HG03520 (cell line): Measurements from ENCODE around the gene SYNE3.
"Not testable (repeated sequence)": the region's sequence is repeated elsewhere in the genome, so short reads cannot be mapped to it uniquely, and the experiment has no call there.

Source experiments
- ATAC-seq: cut with Tn5 transposase; IDR thresholded peaks from one replicate; pipeline ENCODE4 v1.9.1; 2021; ENCODE audit warnings: mild to moderate bottlenecking, moderate library complexity; ENCODE audit not compliant: unreplicated experiment

Gene SYNE3

DNA sequence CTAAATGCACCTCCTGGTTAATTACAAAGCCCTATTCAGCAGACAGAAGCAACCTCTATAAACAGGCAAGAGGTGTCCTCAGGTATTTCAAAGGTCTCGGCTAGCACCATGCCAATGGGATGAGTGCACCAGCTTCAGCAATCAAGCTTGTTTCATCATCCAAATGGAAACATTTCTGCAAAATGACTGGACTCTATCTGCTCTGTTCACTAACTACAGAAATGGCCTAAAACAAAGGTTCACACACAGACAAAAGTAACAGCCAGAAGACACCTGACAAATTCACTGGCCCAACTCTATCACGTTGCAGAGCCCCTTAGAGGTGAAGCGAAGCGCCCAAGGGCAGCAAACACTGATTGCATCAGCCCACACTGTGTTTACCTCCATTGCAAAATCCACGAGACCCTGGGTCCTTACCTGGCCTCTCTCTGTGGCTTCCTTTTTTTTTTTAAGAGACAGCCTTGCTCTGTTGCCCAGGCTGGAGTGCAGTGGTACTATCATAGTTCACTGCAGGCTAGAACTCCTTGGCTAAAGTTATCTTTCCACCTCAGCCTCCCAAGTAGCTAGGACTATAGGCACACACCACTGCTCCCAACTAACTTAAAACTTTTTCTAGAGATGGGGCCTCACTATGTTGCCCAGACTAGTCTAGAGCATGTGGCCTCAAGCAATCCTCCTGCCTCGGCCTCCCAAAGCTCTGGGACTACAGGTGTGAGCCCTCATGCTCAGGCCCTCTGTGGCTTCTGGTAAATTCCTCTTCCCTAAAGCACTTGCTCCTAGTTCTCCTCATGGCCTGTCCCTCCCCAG is 8.5 kb upstream of the SYNE3 start:
- no peak for ATAC-seq

DNA sequence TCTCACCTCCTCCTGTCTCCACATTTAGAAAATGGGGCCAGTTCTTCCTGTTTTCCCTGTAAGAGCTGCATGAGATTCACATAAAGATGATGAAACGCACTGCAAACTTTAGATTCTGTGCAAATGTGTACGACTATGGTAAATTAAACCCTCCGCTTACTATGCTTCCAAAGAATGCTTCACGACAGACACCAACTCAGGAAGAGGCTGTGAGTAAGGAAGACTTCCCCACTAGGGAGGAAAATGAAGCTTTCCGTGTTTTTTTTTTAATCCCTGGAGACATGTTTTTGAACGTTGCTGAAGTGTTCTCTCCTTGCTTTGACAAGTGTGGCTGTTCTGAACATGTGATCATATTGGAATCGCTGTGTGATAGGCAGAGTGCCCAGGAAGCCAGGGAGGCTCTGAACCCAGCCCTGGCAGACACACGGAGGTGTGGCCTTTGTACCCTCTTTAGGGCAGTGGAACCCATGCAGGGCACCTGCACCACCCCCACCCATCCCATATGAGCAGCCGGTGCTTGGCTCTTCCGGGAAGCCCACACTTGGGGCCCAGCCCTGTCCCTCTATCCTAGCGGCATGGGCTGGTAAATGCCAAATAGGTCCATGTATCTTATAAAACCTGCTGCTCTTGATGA is 7.5 kb upstream of the SYNE3 start:
- ATAC-seq: no peak

DNA sequence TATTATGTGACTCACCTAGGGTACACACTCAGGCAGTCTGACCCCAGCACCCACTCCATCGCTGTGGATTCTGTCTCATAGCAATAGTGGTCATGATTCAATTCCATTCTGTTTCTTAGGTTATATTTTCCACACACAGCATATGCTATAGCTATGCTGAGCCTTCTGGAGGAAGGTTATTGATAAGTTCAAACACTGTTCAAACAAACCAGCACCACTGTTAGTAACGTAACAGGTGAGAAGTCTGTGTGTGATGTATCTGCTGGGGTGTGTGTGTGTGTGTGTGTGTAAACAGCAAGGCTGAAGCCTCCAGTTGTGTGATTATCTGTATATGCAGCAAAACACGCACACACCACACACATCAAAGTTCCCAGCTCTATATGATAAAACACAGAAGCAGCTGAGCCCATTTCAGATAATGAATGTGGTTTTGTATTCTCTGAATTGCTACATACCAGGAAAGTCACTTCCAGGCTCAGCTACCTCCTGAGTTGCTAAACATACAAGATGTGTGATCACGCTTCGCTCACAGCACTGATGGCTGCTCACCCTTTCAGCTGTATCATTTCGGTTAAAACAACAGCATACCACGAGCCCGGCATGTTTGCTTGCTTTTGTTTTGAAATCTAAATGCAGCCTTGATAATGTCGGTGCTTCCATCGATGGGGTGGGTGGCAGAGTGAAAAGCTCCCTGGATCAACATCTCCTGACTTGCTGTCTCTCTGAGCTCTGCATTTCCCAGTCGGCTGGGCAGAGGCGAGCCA is 6.8 kb upstream of the SYNE3 start:
- no peak for ATAC-seq

DNA sequence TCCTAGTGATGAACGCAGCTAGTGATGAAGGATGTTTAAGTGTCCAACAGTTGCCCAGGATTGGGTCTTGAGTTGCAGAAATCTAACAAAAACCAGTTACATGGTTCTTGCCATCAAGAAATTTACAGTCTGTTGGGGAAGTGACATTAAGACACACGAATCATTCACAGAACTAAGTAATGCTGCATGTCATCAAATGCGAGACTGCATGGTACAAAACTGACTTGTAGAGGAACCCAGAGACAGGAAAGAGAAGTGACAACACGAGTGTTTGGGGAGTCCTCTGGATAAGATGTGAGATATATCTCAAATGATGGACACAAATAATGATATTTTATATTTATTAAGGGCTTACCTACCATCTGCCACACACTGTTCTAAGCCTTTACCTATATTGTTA is 6.1 kb upstream of the SYNE3 start:
- no peak for ATAC-seq

DNA sequence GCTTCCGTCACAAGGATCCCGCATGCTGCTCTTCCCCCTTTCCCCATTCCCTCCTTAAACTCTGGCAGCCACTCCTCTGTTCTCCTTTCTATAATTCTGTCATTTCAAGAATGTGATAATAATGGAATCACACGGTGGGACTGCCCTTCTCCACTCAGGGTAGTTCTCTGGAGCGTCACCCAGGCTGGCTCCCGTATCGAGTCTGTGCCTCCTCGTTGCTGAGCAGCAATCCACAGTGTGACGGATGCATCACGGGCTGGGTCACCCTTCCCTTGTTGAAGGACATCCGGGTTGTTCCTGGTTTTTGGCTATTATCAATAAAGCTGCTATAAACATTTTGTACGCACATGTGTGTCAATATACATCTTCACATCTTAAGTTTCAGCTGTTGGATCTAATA is 5.7 kb upstream of the SYNE3 start:
- no peak for ATAC-seq

DNA sequence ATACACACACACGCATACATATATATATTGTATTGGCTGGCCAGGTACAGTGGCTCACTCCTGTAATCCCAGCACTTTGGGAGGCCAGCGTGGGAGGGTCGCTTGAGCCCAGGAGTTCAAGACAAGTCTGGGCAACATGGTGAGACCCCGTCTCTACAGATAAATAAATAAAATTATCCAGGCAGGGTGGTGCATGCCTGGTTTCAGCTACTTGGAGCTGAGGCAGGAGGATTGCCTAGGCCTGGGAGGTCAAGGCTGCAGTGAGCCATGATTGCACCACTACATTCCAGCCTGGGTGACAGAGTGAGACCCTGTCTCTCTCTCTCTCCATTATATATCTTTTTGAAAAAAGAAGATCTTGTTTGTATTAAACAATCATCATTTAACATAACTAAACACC is 4.6 kb upstream of the SYNE3 start:
- ATAC-seq: no peak

DNA sequence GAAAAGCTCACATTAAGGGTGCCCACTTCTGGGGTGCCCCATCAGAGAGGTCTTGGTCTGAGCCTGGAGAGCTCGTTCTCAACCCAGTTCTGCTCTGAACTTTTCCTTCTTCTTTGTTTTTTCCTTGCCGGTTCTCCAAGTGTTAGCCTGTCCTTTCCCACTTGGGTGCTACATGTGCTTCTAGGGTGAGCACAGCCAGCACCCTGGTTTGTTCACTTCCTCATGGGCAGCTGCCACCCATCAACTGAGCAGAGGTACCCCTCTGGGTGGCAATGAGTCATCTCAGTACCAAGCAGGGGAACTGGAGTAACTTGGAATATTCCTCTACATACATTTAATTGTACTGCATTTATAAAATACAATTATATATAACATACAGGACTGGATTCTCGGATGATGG is 3.9 kb upstream of the SYNE3 start:
- ATAC-seq: no peak

DNA sequence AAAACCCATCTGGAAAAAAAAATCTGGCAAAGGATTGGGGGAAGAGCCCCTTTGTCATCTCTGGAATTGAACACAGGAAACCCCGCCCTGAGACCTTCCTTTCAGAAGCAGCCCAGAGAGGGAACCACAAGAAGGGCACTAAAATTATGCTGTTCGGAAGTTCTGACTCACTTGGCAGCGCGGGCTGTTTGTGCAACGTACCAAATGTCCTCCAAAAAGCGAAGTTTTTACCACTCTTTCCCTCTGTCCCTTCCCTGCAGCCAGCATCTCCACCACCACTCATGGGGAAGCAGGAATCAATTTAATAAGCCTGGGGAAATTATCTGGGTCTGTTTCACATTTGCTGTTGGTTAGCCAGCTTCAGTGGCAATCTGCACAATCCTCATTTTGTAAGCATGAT is 3.2 kb upstream of the SYNE3 start:
- no peak for ATAC-seq

DNA sequence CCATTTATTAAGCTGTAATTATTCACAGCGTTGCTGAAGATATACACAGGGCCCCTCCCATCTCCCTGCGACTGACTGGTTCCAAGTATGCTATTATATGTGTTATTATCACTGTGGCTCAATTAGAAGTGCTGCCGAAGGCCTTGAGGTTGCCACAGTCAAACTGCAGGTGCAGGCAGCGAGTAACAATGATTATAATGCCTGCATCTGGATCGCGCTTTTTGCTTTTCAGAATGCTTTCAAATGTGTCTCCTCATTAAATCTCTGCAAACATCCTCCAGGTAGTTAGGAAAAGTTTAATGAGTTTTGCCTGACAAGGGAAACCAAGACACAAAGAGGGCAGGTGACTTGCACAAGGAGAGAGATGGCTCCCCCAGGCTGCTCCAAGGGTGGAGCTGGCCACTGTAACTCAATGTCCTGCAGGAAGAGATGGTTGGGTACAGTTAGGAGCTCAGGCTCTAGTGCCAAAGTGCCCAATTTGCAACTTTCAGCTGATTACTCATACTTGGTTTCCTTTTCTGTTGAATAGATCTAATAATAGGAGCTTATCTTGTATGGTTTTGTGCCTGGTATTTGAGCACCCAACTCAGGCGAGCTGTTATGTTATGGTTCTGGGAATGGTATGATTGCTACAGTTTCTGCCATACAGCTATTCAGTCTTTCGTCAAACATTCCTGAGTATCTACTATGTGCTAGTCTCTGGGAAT is 1.7 kb upstream of the SYNE3 start:
- ATAC-seq: no peak

DNA sequence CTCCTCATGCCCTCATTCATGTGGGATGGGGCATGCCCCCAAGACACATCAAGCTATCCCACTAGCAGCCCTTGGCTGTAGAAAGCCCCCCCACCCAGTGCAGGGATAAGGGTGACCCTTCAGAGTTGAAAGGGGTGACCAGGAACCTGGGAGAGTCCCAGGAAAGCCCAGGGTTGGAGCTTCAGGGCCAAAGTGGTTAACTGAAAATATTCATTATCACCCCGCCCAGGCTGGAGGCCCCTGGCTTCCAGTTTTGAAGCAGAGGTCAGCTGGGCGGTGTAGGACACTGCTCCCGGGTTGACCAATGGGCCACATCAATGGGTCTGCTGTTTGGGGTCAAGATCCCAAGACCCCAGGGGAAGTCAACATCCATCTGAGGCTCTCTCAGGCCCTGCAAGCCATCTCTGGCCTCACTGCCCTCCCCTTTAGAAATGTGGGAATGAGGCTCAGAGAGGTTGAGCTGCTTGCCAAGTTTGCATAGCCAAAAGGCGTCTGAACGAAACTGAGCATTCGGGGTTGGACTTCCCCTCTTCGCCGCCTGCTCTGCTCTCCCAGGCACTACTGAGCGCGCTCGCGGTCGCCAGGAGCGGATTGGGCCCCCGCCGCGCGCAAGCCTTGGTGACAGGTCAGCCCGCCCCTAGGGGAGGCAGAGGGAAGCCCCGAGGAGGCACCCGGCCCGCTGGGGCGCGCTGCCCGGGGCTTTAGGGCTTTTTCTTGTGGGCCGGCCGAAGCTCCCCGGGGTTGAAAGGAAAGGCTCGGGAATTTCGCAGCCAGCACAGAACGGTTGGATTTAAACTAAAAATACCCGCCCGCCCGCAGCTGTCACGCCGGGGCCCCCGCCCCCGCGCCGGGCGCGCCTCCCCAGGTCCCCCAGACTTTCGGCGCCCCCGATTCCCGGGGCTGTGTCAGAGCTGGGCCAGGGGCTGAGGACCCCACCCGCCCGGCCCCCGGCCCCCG is 576 bp downstream of the SYNE3 start:
- ATAC-seq: peak; percentile 80

DNA sequence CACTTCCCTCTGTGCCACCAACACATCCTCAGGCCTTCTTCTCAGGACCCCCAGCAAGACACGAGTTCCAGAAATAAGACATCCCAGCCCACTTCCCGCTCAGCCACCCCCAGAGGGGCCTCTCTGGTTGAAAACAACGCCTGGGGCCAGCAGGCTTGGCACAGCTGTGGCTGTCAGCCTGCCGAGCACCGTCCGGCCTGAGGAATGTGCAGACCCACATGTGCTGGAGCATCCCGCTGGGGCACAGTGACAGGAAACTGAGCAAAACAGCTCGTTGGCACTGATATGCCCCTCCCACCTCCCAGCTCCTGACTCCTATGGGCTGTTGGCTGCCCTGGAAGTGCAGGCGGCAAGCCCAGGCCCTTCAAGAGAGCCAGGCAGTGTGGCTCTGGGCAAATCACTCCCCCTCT is 1.4 kb downstream of the SYNE3 start:
- ATAC-seq: no peak

DNA sequence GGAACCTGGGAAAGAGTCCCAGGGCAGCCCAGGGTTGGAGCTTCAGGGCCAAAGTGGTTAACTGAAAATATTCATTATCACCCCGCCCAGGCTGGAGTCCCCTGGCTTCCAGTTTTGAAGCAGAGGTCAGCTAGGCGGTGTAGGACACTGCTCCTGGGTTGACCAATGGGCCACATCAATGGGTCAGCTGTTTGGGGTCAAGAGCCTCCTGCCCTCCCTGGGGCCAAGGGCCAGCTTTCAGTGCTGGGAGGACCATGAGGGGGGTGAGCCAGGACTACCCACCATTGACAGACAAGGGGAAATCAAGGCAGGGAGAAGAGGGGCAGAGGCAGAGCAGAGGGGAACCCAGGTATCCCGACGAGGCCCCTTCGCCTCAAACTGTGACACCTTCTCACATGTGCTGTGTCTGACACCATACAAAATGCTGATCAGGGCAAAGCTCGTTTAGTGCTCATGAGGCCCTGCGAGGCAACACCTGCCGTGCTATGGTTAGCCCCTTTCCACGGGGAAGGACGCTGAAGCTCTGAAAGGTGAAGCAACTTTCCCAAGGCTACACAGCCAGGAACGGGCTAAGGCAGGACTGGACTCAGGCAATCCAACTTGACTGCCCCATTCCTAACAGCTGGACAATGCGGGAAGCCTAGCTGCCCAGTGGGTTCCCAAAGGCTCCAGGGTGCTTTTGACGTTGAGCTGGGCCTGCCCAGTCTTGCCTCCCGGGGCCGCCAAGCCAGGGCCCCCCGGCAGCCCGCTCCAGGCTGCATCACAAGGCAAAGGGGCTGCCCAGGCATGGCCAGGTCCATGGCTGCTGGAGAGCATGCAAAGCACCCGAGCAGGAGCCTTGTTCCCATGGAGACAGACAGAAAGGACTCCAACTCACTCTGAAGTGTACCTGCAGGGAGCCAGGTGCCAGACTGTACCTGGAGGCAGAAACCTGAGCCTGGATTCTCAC is 2.0 kb downstream of the SYNE3 start:
- no peak for ATAC-seq

DNA sequence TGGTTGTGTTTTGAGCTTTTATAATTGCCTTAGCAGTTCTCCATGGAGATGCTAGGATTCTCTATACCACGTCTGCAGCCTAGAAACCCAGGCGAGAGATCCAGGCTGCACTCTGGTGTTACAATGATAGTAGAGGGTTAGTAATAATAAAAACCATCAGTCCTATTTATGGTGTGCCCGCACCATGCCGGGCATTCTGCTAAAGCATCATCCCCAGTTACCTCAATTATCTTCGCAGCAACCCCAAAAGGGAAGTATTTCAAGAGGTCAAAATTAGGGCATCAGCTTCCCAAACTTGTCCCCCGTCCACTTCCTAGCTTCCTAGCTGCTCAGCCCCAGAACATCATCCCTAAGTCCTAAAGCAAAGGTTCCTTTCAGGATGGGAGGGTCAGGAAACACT is 3.2 kb downstream of the SYNE3 start:
- ATAC-seq: no peak

DNA sequence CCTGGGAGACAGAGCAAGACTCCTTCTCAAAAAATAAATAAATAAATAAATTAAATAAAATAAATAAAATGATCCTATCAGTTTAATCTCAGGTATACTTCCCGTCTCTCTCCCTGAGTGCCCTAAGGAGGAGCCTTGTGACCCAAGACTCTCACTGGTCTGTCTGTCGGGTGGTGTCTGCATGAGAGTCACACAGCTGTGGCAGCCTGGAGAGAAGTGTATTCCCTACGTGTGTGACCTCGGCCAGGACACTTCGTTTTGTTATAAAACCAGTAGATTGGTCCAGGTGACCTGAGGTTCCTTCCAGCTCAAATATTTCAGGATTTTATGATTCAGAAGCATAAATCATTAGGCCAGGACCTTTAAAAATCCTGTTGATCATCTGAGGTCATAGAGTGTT is 4.8 kb downstream of the SYNE3 start:
- ATAC-seq: no peak

DNA sequence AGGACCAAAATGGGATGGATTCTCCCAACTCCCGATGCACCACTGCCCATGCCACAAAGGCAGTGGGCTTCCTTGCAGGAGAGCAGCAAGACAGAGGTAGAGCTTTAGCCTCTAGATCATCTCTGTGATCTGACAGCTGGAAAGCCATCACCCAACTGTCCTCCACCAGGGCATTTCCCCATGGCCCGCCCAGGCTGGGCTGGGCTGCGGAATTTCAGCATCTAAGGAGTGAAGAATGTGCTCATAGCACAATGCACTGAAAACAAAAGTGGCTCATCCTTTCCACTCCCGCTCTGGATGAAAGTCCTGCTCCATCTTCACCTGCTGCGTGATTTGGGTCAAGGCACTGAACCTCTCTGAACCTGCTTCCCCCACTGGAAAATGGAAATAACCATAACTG is 5.6 kb downstream of the SYNE3 start:
- ATAC-seq: no peak

DNA sequence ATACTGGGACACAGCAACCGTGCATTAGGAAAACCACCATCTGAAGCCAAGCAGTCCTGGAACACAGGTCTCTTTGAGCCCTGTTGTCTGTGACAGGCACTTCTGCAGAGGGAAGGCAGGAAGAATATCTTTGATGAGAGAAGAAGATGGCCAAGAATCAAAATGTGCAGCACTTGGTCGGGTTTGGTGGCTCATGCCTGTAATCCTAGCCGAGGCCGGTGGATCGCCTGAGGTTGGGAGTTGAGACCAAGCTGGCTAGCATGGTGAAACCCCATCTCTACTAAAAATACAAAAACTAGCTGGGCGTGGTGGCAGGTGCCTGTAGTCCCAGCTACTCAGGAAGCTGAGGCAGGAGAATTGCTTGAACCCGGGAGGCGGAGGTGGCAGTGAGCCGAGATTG is 6.1 kb downstream of the SYNE3 start:
- not testable (repeated sequence) for ATAC-seq

DNA sequence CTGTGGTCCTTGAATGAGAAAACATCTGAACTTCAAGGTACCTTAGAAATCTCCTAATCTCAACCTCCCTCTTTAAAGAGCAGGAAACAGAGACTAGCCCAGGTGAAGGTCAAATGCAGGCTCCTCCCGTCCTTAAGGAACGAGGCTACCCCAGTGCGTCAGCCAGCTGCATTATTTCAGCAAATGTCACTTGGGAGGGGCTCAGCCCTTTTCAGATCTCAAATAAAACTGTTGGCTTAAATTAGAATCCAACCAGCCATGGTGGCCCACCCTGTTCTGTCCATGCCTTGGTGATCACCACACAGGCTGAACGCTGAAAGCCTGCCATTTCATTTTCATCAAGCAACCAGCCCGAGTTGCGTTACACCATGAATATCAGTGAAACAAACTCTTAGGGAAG is 7.0 kb downstream of the SYNE3 start:
- no peak for ATAC-seq

DNA sequence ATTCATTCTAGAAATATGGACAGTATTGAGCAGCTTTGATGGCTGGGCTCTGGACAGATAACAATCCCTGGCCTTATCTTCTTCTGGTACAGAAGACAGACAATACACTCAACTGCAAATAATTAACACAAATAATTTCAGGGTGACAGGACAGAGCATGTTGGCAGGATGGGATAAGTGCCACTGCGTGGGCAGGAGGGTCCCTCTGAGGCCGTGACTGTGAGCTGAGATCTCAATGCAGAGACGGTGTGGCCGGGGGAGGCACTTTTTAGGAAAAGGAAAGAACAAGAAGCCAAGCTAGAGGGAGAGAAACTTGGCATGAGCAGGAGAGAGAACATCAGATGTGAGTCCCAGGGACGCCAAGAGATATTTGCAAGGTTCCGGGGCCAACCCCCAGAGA is 8.1 kb downstream of the SYNE3 start:
- ATAC-seq: no peak

DNA sequence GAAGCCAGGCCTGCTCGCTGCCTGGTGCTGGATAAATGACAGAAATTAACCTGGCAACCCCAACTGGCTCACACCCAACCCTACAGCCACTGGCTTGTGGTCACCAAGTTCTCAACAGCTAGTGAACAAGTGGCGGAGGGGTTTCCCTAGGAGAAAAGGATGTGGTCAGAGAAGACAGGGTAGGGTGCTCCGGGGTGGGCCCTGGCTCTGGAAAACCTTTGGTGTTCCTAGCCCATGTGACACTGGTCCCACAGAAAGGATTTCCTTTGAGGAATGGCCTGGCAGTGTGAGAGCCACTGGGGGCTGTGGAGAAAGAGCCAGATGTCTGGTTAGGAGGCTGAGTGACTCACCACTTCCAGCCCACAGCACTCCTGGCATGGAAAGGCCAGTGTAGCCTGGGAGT is 8.7 kb downstream of the SYNE3 start:
- no peak for ATAC-seq
